Measurements from ENCODE around the gene STK31. TPM values are rescaled to one million over a fixed set of nuclear protein-coding genes. Genes with fewer than 3 reads are reported as not detected.
"Not testable (repeated sequence)": the region's sequence is repeated elsewhere in the genome, so short reads cannot be mapped to it uniquely, and the experiment has no call there.

STK31 gene
- total RNA-seq, 4 donors from 2014 or later = 2.1 TPM; not detected in 2

DNA sequence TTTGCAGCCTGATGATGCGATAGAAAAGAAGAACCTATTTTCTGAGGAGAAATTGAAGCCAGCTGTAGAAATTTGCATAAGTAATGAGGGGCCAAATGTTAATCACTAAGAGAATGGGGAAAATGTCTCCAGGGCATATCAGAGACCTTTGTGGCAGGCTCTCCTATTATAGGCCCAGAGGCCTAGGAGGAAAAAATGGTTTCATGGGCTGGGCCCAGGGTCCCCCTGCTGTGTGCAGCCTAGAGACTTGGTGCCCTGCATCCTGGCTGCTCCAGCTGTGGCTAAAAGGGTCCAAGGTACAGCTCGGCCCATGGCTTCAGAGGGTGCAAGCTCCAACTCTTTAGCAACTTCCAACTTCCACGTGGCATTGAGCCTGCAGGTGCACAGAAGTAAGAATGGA lies 123.4 kb downstream of the STK31 start:
- H3K4me3 ChIP-seq = no peak overlapping the region
- TF ChIP-seq POLR2A (IDR thresholded peaks at IDR 0.05) = no peak
- TF ChIP-seq, protein P1, sequence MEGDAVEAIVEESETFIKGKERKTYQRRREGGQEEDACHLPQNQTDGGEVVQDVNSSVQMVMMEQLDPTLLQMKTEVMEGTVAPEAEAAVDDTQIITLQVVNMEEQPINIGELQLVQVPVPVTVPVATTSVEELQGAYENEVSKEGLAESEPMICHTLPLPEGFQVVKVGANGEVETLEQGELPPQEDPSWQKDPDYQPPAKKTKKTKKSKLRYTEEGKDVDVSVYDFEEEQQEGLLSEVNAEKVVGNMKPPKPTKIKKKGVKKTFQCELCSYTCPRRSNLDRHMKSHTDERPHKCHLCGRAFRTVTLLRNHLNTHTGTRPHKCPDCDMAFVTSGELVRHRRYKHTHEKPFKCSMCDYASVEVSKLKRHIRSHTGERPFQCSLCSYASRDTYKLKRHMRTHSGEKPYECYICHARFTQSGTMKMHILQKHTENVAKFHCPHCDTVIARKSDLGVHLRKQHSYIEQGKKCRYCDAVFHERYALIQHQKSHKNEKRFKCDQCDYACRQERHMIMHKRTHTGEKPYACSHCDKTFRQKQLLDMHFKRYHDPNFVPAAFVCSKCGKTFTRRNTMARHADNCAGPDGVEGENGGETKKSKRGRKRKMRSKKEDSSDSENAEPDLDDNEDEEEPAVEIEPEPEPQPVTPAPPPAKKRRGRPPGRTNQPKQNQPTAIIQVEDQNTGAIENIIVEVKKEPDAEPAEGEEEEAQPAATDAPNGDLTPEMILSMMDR (IDR thresholded peaks at IDR 0.05) = no peak
- intact Hi-C loops (cut with DNase I; ENCODE audit: low total_unique reads) = no loop called here
- no peaks in the 10 kb centered on the region for H3K4me1 ChIP-seq
- H3K36me3 ChIP-seq = no peaks in the 10 kb centered on the region
- no peaks in the 10 kb centered on the region for H3K9me3 ChIP-seq
- H3K27me3 ChIP-seq = no peaks in the 10 kb centered on the region
- DNase-seq = no peak
- H3K27ac ChIP-seq = no peak overlapping the region

DNA sequence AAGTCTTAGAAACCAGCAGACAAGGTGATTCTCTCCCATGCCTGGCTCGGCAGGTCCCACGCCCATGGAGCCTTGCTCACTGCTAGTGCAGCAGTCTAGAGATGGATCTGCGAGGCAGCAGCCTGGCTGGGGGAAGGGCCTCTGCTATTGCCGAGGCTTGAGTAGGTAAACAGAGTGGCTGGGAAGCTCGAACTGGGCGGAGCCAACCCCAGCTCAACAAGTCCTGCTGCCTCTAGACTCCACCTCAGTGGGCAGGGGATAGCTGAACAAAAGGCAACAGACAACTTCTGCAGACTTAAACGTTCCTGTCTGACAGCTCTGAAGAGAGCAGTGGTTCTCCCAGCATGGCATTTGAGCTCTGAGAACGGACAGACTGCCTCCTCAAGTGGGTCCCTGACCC lies 134.8 kb downstream of the STK31 start:
- H3K4me1 ChIP-seq; DNase-seq; H3K27me3 ChIP-seq; H3K4me3 ChIP-seq; H3K36me3 ChIP-seq; H3K9me3 ChIP-seq; intact Hi-C loops (cut with DNase I; ENCODE audit: low total_unique reads); H3K27ac ChIP-seq: not testable (repeated sequence)

DNA sequence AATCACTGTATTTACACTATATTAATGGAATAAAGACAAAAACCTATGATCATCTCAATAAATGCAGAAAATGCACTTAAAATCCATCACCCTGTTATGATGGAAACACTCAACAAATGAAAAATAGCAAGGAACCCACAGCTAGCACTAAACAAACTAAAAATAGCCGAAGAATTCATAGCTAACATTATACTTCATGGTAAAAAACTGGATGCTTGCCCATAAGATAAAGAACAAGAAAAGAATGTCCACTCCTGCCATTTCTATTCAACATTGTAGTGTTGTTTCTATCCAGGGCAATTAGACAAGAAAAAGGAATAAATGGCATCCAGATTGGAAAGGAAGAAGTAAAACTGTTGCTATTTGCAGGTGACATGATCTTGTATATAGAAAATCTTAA lies 142.1 kb downstream of the STK31 start:
- Histone ChIP-seq H3K4me3 (no peak overlapping the region), H3K4me1 (no peaks in the 10 kb centered on the region), H3K36me3 (no peaks in the 10 kb centered on the region), H3K27ac (no peak overlapping the region), H3K9me3 (no peaks in the 10 kb centered on the region), H3K27me3 (no peaks in the 10 kb centered on the region)
- no peak for DNase-seq
- intact Hi-C loops (cut with DNase I; ENCODE audit: low total_unique reads) = no loop called here
- TF ChIP-seq, protein P1 (IDR thresholded peaks at IDR 0.05) = no peak
- no peak for TF ChIP-seq POLR2A (IDR thresholded peaks at IDR 0.05)

DNA sequence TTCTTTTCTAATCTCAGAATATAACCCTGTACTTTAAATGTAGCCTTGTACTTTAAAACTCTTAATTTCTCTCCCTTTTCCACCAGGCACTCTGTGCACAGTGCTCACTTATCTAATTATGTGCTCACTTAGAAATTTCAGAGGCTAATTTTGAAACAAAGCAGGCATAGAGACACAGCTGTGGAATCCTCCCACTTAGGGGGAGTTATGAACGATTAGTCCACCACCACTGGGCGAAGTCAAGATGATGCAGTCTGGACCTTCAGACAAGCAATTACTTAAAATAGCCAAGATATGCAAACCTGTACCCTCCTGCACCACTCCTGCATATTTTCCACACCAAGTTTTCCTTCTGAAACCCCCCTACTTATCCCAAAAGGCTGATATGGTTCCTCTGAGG lies 143.0 kb downstream of the STK31 start:
- DNase-seq = no peak
- Histone ChIP-seq H3K27ac (no peak overlapping the region), H3K4me1 (no peaks in the 10 kb centered on the region), H3K27me3 (no peaks in the 10 kb centered on the region), H3K4me3 (no peak overlapping the region), H3K36me3 (no peaks in the 10 kb centered on the region), H3K9me3 (no peaks in the 10 kb centered on the region)
- intact Hi-C loops (cut with DNase I; ENCODE audit: low total_unique reads) = no loop called here
- TF ChIP-seq, protein P1 (IDR thresholded peaks at IDR 0.05) = no peak
- no peak for TF ChIP-seq POLR2A (IDR thresholded peaks at IDR 0.05)

DNA sequence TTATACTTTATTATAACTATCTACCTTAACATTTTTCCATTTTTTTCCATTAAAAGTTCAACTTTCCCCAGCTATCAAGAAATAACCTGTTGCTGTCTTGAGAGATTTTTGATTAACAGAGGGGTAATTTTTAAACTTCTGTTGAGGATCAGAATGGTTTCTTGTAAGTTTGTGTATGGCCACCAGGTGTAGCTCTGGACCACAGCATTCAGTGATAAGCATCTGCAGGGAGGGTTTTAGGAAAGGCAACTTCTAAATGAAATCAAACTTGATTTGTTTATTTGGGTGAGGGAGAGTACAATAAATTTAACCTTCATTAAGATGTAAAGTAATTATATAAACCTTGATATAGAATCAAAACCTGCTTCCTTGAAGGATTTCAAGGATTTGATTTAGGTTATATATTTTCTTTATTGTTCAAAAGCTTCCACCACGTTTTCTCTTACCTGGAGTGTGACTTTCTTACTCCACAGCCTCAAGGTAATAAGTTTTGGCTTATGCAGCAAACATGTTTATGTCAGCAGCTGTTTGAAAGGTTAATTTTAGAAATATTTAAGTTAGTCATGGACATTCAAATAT lies 153.3 kb downstream of the STK31 start:
- no peaks in the 10 kb centered on the region for H3K4me1 ChIP-seq
- H3K36me3 ChIP-seq = no peaks in the 10 kb centered on the region
- no peaks in the 10 kb centered on the region for H3K9me3 ChIP-seq
- no peaks in the 10 kb centered on the region for H3K27me3 ChIP-seq
- H3K27ac ChIP-seq = no peak overlapping the region
- DNase-seq = no peak
- TF ChIP-seq, protein P1 (IDR thresholded peaks at IDR 0.05) = no peak
- no peak for TF ChIP-seq POLR2A (IDR thresholded peaks at IDR 0.05)
- H3K4me3 ChIP-seq = no peak overlapping the region
- intact Hi-C loops (cut with DNase I; ENCODE audit: low total_unique reads) = no loop called here

DNA sequence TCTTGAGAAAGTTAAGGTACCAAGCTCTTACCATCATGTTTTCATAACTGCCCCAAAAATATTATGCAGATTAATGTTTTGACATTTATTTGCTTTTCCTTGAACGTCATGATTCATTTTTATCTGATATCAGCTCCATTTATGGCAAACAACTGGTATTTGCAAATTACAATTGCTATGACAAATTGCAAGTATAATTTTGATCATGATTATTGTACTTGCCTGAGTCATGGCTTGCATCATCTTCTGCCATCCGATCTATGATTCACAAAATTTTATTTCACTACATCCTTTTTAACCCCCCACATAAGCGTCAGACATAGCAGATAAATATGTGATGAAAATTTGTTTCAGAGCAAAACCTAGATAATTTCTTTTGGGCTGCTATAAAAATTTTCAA lies 155.0 kb downstream of the STK31 start:
- Histone ChIP-seq H3K27me3 (no peaks in the 10 kb centered on the region), H3K27ac (no peak overlapping the region), H3K9me3 (no peaks in the 10 kb centered on the region), H3K36me3 (no peaks in the 10 kb centered on the region), H3K4me3 (no peak overlapping the region), H3K4me1 (no peaks in the 10 kb centered on the region)
- intact Hi-C loops (cut with DNase I; ENCODE audit: low total_unique reads) = no loop called here
- no peak for DNase-seq
- no peak for TF ChIP-seq POLR2A (IDR thresholded peaks at IDR 0.05)
- TF ChIP-seq, protein P1 (IDR thresholded peaks at IDR 0.05) = no peak
